ENCODE results near the gene DCPS.
"Not testable (repeated sequence)": the region's sequence is repeated elsewhere in the genome, so short reads cannot be mapped to it uniquely, and the experiment has no call there.

The DCPS gene

DNA sequence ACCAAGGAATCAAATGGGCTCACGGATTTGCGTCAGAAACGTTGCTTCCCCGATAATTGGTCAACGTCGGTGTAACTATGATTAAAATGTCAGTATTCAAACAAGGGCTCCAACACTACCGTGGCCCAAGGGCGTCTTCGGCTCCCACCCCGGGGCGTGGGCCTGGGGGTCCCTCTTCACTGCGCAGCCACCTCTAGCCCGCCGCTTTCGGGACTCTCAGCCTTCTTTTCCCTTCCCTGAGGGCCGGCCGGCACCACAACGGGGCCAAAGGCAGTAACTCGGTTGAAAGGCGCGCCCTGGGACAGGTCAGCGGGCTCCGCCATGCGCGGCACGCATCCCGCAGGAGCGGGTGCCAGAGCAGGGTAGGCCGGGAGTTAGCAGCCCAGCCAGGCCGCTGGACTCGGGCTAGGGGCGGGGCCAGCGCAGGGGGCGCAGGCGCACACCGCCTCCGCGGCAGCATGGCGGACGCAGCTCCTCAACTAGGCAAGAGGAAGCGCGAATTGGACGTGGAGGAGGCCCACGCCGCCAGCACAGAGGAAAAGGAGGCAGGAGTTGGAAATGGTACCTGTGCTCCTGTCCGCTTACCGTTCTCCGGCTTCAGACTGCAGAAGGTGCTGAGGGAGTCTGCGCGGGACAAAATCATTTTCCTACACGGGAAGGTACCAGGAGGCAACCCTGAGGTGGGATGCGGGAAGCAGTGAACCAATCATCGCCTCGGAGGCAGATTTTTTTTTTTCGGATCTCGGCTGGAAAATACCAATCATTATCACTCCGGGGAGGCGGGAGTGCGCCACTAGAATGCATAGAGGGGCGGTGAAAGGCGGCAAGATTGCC lies at the start of gene DCPS:
DCPS (plus strand) TSS at position 438 of the 834 bp plus-strand sequence; CDS start at position 459, 21 bp downstream.
- peak; percentile 94 for DNase-seq

DNA sequence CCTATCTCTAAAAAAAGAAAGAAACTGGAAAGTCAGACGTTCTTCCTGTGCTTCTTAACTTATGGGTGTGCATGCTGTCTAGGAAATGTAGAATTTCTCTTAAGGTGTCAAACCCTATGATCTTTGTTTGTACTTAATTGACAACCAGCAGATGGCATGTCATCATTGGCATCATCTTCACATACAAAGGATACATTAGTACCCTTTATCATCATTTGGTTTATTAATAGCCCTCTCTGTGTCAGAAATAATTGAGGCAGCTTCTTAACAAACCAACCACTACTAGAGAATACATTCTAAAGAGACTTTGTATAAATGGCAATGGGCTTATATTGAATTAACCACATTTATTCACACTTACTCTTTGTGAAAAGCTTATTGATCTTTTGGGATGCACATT lies 49.0 kb upstream of the DCPS start:
- no peak for DNase-seq

DNA sequence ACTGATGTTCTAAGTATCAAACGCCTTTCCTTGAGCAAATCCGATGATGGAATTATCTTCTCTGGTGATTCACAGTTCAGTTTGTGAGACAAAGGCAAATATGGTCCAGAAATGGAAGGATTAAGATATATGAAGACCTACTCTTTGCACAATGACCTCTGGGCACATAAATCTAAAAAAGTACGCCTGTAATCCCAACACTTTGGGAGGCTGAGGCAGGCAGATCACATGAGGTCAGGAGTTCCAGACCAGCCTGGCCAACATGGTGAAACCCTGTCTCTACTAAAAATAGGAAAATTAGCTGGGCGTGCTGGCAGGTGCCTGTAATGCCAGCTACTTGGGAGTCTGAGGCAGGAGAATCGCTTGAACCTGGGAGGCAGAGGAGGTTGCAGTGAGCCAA lies 48.4 kb upstream of the DCPS start:
- not testable (repeated sequence) for DNase-seq

GRCh38 chr11:126256216-126256615 lies 47.6 kb upstream of the DCPS start:
- DNase-seq, result no peak

DNA sequence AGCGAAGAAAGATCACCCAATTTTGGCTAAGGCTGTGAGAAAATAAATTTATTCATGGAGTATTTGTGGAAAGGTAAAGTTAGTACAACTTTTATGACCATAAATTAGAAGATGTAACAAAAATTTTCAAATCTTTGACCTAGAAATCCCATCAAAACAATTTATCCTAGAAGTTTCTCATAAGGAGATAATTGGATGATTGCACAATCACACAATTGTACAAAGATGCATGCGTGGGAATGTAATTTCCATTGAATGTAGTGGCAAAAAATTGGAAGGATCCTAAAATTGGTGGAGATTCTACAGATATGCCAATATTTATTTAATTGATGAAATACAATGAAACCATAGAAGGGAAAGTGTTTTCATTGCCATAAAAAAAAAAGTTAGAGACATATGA lies 46.7 kb upstream of the DCPS start:
- DNase-seq, result no peak

DNA sequence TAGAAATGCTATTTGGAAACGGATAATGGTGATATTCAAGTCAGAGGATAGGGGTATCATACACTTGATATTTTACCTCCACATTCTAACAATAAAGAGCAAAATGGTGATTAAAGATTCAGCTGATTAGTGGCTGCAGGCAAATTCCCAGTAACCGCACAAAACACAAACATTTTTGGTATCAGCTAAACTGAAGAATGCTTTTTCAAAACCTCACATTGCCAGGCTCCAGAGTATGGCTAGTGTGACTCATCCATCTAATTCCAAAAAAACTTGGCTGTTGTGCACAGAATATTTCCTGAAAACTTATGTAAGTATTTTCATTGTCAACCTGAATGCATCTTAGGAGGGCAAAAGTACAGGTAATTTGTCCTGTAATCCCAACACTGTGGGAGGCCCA lies 46.1 kb upstream of the DCPS start:
- DNase-seq, result no peak

GRCh38 chr11:126262216-126262615 lies 41.6 kb upstream of the DCPS start:
- DNase-seq, result no peak

GRCh38 chr11:126263489-126263888 lies 40.4 kb upstream of the DCPS start:
- no peak for DNase-seq

GRCh38 chr11:126265811-126266210 lies 38.0 kb upstream of the DCPS start:
- DNase-seq, result no peak

GRCh38 chr11:126267650-126268049 lies 36.2 kb upstream of the DCPS start:
- no peak for DNase-seq

GRCh38 chr11:126268361-126268707 lies 35.5 kb upstream of the DCPS start:
- no peak for DNase-seq

DNA sequence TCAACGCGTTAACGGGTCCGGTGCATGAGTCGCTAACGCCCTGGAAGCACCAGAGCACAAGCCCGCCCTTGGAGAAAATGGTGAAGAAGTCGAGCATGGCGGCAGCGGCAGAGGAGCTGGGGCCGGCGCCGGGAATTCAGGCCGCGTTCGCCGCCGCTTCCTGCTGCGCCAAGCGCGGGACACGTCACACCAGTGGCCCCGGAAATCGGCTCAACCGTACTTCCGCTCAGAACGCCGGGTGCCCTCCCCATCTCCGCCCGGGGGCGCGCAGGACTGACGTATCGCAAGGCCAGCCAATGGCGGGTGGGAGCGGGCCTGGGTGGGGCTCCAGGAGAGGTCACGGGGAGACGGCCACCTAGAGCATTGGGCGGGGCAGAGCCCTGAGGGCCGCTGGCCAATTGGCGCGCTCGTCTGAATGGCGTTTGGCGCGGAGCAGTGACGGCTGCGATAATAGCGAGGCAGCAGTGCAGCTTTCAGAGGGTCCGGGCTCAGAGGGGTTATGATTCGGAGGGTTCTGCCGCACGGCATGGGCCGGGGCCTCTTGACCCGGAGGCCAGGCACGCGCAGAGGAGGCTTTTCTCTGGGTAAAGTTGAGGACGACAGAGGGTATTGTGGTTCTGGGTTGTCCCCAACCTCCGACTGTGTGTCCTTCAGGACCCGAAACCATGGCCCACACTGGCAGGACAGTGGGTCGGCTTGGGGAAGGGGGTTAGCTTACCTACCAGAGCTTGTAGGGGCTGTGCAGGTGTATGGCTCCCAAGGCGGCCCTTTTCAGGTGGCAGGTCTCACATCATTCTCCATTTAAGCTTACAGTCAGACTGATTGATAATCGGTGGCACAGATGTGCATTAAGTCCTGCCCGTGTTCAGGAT lies 34.9 kb upstream of the DCPS start, which contains the start of the genes FOXRED1 and SRPRA:
FOXRED1 (plus strand) TSS at position 447 of the 872 bp plus-strand sequence; CDS start at position 500, 53 bp downstream.
SRPRA (minus strand) TSS at position 188 of the 872 bp plus-strand sequence; CDS start at position 97, 91 bp downstream.
- peak; percentile 100 for DNase-seq

- no peak for DNase-seq
Measured at GRCh38 chr11:126277322-126277721, 26.5 kb upstream of the DCPS start.

DNA sequence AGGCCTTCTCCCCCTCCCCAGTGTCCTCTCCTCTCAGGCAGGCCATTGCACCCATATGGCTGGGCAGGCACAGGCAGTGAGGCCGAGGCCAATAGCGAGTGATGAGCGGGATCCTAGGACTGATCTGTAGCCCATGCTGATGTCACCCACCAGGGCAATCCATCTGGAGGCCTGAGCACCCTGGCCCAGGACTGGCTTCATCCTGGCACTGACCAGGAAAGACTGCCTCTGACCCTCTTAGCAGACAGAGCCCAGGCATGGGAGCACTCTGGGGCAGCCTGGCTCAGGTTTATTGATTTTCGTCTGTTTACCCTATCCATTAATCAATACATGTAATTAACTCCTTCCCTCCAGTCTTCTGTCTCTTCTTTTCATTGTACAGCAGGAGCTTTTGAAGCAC lies 26.1 kb upstream of the DCPS start:
- DNase-seq, result no peak

GRCh38 chr11:126279191-126279590 lies 24.7 kb upstream of the DCPS start:
- no peak for DNase-seq

DNA sequence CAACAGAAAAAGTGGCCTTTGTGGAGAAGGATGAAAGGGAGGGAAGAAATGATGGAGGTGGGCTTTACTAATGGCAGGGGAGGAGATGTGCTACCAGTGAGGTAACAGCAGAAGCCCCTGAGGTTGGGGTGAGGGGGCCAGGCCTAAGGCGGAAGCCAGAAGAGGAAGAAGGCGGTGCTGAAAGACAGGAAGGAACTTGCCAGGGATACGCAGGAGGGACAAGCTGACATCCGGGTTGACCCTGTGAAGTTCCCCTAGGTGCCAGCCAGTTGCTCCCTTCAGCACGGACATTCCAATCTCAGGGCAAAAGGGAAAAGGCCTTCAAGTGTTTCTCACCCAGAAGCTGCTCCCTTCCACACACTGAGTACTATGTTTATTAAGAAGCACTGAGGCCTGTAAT lies 23.3 kb upstream of the DCPS start:
- DNase-seq, result peak; percentile 22

GRCh38 chr11:126281245-126281644 lies 22.6 kb upstream of the DCPS start:
- no peak for DNase-seq

- DNase-seq, result no peak
Measured at GRCh38 chr11:126281666-126282175, 22.1 kb upstream of the DCPS start.

DNA sequence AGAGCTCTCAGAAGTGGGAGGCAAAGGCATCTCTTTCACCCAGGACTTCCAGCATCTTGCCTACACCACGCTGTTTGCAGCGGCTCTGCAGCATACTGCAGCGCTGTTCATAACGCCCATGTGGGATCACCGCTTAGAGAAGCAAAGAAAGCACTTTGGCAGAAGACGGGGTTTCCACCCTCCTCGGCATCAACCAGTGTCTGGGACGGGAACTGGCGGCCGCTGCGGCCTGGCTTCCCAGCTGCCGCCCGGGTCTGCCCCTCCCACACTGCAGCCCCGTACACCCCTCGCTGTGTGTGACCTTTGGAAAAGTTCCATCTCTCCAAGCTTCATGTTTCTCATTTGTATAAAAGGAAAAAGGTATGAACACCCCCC lies 21.5 kb upstream of the DCPS start:
- peak; percentile 77 for DNase-seq

GRCh38 chr11:126282736-126283591 lies 20.9 kb upstream of the DCPS start, which contains the start of gene TIRAP:
Gene TIRAP (plus strand): TSS chr11:126283093. CDS start chr11:126290895, 7,802 bp downstream.
- DNase-seq, result peak; percentile 85

DNA sequence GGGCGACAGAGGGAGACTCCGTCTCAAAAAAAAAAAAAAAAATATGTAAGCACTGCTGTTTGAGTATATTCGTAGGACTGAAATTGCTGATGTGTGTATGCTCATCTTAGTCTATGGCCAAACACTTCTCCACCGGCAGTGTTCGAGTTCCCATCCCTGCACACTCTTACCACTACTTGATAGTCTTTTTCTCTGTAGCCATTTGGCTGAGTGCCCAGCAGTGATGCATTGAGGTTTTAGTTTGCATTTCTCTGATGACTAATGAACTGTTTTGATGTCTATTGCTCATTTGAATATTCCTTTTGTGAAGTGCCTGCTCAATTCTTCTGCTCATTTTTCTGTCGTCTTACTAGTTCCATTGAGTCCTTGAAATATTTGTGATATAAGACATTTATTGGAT lies 19.0 kb upstream of the DCPS start:
- no peak for DNase-seq

GRCh38 chr11:126288237-126288636 lies 15.6 kb upstream of the DCPS start:
- no peak for DNase-seq

GRCh38 chr11:126290887-126291286 lies 13.0 kb upstream of the DCPS start:
- no peak for DNase-seq
